ENCODE results near the gene LCT. TPM values are rescaled to one million over a fixed set of nuclear protein-coding genes. Genes with fewer than 3 reads are reported as not detected.
A peak's percentile ranks its signal among the peaks of the same experiment; 100 is the strongest.

The LCT gene
- total and polyA plus RNA-seq, 2 of the 13 experiments (the other 11 are each of a cell fraction or from before 2014, with no cell fraction given), result not detected

GRCh38 chr2:135744760-135745314 is 92.1 kb downstream of the LCT start (continued):
- TF ChIP-seq ZNF101 (CRISPR knock-in tag; IDR thresholded peaks at IDR 0.05; ENCODE audit: borderline replicate concordance, low read depth) (no peak), ZNF264 (CRISPR knock-in tag; IDR thresholded peaks at IDR 0.05) (no peak), NR2F1 (CRISPR knock-in tag; IDR thresholded peaks at IDR 0.05) (no peak), POLR2G (IDR thresholded peaks at IDR 0.05; ENCODE audit: low read depth, low read length) (no peak), CREBL2 (CRISPR knock-in tag; IDR thresholded peaks at IDR 0.05; ENCODE audit: borderline replicate concordance) (no peak), GABPA (IDR thresholded peaks at IDR 0.05; ENCODE audit: low read depth, low read length) (no peak), GABPA (CRISPR knock-in tag; IDR thresholded peaks at IDR 0.05; ENCODE audit: low read depth) (no peak), KLF12 (CRISPR knock-in tag; IDR thresholded peaks at IDR 0.05; ENCODE audit: borderline replicate concordance) (no peak), ZMYM3 (CRISPR knock-in tag; IDR thresholded peaks at IDR 0.05) (no peak), ZEB1 (IDR thresholded peaks at IDR 0.05; ENCODE audit: insufficient replicate concordance, low read depth) (no peak), ZSCAN20 (CRISPR knock-in tag; IDR thresholded peaks at IDR 0.05; ENCODE audit: borderline replicate concordance) (no peak), ZNF292 (CRISPR knock-in tag; IDR thresholded peaks at IDR 0.05; ENCODE audit: borderline replicate concordance, low read depth) (no peak), FOXA3 (CRISPR knock-in tag; IDR thresholded peaks at IDR 0.05) (no peak), ZNF784 (CRISPR knock-in tag; IDR thresholded peaks at IDR 0.05; ENCODE audit: borderline replicate concordance) (no peak)
- TF ChIP-seq, protein P1, sequence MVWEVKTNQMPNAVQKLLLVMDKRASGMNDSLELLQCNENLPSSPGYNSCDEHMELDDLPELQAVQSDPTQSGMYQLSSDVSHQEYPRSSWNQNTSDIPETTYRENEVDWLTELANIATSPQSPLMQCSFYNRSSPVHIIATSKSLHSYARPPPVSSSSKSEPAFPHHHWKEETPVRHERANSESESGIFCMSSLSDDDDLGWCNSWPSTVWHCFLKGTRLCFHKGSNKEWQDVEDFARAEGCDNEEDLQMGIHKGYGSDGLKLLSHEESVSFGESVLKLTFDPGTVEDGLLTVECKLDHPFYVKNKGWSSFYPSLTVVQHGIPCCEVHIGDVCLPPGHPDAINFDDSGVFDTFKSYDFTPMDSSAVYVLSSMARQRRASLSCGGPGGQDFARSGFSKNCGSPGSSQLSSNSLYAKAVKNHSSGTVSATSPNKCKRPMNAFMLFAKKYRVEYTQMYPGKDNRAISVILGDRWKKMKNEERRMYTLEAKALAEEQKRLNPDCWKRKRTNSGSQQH (CRISPR knock-in tag; IDR thresholded peaks at IDR 0.05; ENCODE audit: low read depth), result 0 out of 2 replicates have a peak, but pooled peaks have one; percentile 55
- TF ChIP-seq, protein P2, sequence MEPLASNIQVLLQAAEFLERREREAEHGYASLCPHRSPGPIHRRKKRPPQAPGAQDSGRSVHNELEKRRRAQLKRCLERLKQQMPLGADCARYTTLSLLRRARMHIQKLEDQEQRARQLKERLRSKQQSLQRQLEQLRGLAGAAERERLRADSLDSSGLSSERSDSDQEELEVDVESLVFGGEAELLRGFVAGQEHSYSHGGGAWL (CRISPR knock-in tag; IDR thresholded peaks at IDR 0.05), result no peak
- TF ChIP-seq, protein P3, sequence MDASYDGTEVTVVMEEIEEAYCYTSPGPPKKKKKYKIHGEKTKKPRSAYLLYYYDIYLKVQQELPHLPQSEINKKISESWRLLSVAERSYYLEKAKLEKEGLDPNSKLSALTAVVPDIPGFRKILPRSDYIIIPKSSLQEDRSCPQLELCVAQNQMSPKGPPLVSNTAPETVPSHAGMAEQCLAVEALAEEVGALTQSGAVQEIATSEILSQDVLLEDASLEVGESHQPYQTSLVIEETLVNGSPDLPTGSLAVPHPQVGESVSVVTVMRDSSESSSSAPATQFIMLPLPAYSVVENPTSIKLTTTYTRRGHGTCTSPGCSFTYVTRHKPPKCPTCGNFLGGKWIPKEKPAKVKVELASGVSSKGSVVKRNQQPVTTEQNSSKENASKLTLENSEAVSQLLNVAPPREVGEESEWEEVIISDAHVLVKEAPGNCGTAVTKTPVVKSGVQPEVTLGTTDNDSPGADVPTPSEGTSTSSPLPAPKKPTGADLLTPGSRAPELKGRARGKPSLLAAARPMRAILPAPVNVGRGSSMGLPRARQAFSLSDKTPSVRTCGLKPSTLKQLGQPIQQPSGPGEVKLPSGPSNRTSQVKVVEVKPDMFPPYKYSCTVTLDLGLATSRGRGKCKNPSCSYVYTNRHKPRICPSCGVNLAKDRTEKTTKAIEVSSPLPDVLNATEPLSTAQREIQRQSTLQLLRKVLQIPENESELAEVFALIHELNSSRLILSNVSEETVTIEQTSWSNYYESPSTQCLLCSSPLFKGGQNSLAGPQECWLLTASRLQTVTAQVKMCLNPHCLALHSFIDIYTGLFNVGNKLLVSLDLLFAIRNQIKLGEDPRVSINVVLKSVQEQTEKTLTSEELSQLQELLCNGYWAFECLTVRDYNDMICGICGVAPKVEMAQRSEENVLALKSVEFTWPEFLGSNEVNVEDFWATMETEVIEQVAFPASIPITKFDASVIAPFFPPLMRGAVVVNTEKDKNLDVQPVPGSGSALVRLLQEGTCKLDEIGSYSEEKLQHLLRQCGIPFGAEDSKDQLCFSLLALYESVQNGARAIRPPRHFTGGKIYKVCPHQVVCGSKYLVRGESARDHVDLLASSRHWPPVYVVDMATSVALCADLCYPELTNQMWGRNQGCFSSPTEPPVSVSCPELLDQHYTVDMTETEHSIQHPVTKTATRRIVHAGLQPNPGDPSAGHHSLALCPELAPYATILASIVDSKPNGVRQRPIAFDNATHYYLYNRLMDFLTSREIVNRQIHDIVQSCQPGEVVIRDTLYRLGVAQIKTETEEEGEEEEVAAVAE (CRISPR knock-in tag; IDR thresholded peaks at IDR 0.05; ENCODE audit: borderline replicate concordance), result no peak
- TF ChIP-seq, protein P4, sequence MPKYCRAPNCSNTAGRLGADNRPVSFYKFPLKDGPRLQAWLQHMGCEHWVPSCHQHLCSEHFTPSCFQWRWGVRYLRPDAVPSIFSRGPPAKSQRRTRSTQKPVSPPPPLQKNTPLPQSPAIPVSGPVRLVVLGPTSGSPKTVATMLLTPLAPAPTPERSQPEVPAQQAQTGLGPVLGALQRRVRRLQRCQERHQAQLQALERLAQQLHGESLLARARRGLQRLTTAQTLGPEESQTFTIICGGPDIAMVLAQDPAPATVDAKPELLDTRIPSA (CRISPR knock-in tag; IDR thresholded peaks at IDR 0.05; ENCODE audit: borderline replicate concordance), result no peak
- TF ChIP-seq, protein P5, sequence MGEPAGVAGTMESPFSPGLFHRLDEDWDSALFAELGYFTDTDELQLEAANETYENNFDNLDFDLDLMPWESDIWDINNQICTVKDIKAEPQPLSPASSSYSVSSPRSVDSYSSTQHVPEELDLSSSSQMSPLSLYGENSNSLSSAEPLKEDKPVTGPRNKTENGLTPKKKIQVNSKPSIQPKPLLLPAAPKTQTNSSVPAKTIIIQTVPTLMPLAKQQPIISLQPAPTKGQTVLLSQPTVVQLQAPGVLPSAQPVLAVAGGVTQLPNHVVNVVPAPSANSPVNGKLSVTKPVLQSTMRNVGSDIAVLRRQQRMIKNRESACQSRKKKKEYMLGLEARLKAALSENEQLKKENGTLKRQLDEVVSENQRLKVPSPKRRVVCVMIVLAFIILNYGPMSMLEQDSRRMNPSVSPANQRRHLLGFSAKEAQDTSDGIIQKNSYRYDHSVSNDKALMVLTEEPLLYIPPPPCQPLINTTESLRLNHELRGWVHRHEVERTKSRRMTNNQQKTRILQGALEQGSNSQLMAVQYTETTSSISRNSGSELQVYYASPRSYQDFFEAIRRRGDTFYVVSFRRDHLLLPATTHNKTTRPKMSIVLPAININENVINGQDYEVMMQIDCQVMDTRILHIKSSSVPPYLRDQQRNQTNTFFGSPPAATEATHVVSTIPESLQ (CRISPR knock-in tag; conservative IDR thresholded peaks at IDR 0.05), result no peak

Measured in HepG2 (cell line).